VCaP (cell line): Measurements from ENCODE around the gene STARD10.

Experiments used
- H3K27ac ChIP-seq: fragments of 450-650 bp; 2 replicates; pipeline ENCODE4 v1.5.1; 2017
- CTCF ChIP-seq: fragments of 450-650 bp; conservative IDR thresholded peaks from 2 replicates; pipeline ENCODE4 v1.5.1; 2017; ENCODE audit warnings: mild to moderate bottlenecking, moderate library complexity

Gene STARD10

GRCh38 chr11:72745925-72746550 lies 47.8 kb downstream of the STARD10 start:
- no peak for TF ChIP-seq CTCF

DNA sequence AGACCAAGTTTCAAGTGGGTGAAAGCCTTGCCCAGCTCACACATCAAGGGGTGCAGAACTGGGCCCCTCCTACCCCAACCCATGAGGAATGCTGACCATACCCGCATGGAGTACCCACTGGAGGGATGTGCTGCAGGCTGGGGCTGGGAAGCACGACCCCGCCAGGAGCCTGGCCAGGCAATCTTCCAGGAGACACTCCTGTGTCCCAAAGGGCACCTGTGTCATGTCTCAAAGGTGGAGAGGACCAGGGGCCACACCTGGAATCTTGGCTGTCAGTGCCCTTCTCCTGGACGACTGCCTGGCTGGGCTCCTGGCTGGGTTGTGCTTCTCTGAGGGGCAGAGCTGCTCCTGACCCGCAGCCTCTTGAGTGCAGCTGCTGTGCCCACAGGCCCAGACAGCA lies 48.3 kb downstream of the STARD10 start:
- H3K27ac ChIP-seq, result no peak overlapping the region
- TF ChIP-seq CTCF, result no peak

More at GRCh38 chr11:72745925-72746550, 47.8 kb downstream of the STARD10 start:
- no peak overlapping the region for H3K27ac ChIP-seq

DNA sequence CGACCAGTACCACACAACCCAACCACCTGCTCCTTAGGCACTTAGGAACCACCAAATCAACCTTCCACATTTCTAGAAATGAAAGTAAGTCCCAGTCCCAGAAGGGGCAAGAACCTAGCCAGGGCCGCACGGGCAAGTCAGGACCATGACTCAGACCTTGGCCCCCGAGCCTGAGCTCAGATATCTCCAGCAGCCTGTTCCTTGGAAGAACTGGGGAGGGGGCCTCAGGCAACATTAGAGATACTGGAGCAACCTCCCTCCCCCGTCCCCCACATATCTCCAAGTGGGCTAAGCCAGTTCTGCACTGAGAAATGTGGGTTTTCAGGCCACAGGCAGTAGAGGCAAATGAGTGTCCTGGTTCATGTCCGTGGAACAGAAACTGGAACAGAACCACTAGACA lies 49.4 kb downstream of the STARD10 start:
- no peak overlapping the region for H3K27ac ChIP-seq

GRCh38 chr11:72743321-72744221 lies 50.3 kb downstream of the STARD10 start:
- TF ChIP-seq CTCF, result no peak
- peak overlapping the region; percentile 50; the same call in 1 of the 2 replicates for H3K27ac ChIP-seq

More for the DNA sequence above, 49.4 kb downstream of the STARD10 start:
- TF ChIP-seq CTCF, result no peak

GRCh38 chr11:72742513-72743320 lies 51.1 kb downstream of the STARD10 start:
- TF ChIP-seq CTCF, result no peak
- peak overlapping the region; percentile 50 for H3K27ac ChIP-seq

GRCh38 chr11:72741849-72742512 lies 51.9 kb downstream of the STARD10 start:
- no peak for TF ChIP-seq CTCF
- H3K27ac ChIP-seq, result peak overlapping the region; percentile 50
